K562 (cell line): ENCODE data around the gene DSP. TPM values are rescaled to one million over a fixed set of nuclear protein-coding genes. Genes with fewer than 3 reads are reported as not detected.

ENCODE experiments used
- BDP1 ChIP-seq: IDR thresholded peaks from 3 replicates; pipeline ENCODE4 v1.6.1; 2011; ENCODE audit not compliant: insufficient read length, insufficient read depth
- CEBPG ChIP-seq, 3 experiments: fragments of 200-800 bp in 1 of 3; sonication (Bioruptor generic) in 1 of 3; sonication (generic) in 1 of 3; formaldehyde crosslinking in 1 of 3; IDR thresholded peaks in 2 of 3; conservative IDR thresholded peaks in 1 of 3; 2 replicates each; pipeline versions ENCODE4 v1.6.1 to v1.8.0; 2016 to 2022; ENCODE audit warnings: missing compliant biosample characterization in 2 of 3, missing genetic modification characterization in 2 of 3, mild to moderate bottlenecking in 1 of 3, missing genetic modification reagents in 1 of 3
- CHD2 ChIP-seq: IDR thresholded peaks from 2 replicates; pipeline ENCODE4 v1.6.1; 2011; ENCODE audit warnings: low read depth, low read length
- E2F6 ChIP-seq, 2 experiments: IDR thresholded peaks; 2 replicates each; pipeline ENCODE4 v1.6.1; 2011; ENCODE audit warnings: borderline replicate concordance in 1 of 2, control low read depth in 1 of 2, low read depth in 1 of 2, low read length in 1 of 2, mild to moderate bottlenecking in 1 of 2, mixed read lengths in 1 of 2, moderate library complexity in 1 of 2; ENCODE audit not compliant: insufficient read depth in 1 of 2, insufficient read length in 1 of 2, poor library complexity in 1 of 2, severe bottlenecking in 1 of 2; ENCODE audit errors: extremely low read depth in 1 of 2
- EHMT2 ChIP-seq: fragments of 450-650 bp; IDR thresholded peaks from 2 replicates; pipeline ENCODE4 v1.6.1; 2018; ENCODE audit warnings: antibody characterized with exemption
- FOXJ3 ChIP-seq: sonication (generic); formaldehyde crosslinking; IDR thresholded peaks from 2 replicates; pipeline ENCODE4 v1.4.0; 2020; ENCODE audit warnings: mild to moderate bottlenecking, missing genetic modification reagents
- JUND ChIP-seq, 2 experiments: IDR thresholded peaks; 2 replicates in 1 of 2; 3 replicates in 1 of 2; pipeline ENCODE4 v1.6.1; 2011; ENCODE audit warnings: borderline replicate concordance in 2 of 2, low read depth in 2 of 2, low read length in 2 of 2, improper control_type of control experiment in 1 of 2, missing biosample characterization in 1 of 2, missing genetic modification characterization in 1 of 2, missing genetic modification reagents in 1 of 2
- L3MBTL2 ChIP-seq: fragments of 450-650 bp; IDR thresholded peaks from 2 replicates; pipeline ENCODE4 v1.6.1; 2016; ENCODE audit warnings: mild to moderate bottlenecking, moderate library complexity
- NEUROD1 ChIP-seq: fragments of 150-350 bp; IDR thresholded peaks from 2 replicates; pipeline ENCODE4 v1.6.1; 2014; ENCODE audit warnings: borderline replicate concordance, low read length, low read depth; ENCODE audit not compliant: partially characterized antibody
- NFATC3 ChIP-seq: fragments of 450-650 bp; IDR thresholded peaks from 2 replicates; pipeline ENCODE4 v1.6.1; 2017; ENCODE audit warnings: mild to moderate bottlenecking
- NFE2 ChIP-seq: IDR thresholded peaks from 2 replicates; pipeline ENCODE4 v1.6.1; 2014; ENCODE audit warnings: antibody characterized with exemption, low read depth
- NFIX ChIP-seq: fragments of 250-450 bp; sonication (Bioruptor Pico); IDR thresholded peaks from 2 replicates; pipeline ENCODE4 v1.4.0; 2020; ENCODE audit warnings: low read depth, mild to moderate bottlenecking, moderate library complexity
- NR2C2 ChIP-seq, 2 experiments: fragments of 200-800 bp in 1 of 2; sonication (Bioruptor generic) in 1 of 2; sonication (generic) in 1 of 2; formaldehyde crosslinking in 1 of 2; IDR thresholded peaks; 2 replicates each; pipeline versions ENCODE4 v1.6.1 to v1.8.0; 2016 to 2022; ENCODE audit warnings: mild to moderate bottlenecking in 1 of 2, missing compliant biosample characterization in 1 of 2, missing genetic modification characterization in 1 of 2, missing genetic modification reagents in 1 of 2
- RBM15 ChIP-seq: fragments of 200-400 bp; formaldehyde crosslinking; IDR thresholded peaks from 2 replicates; pipeline ENCODE4 v1.6.1; 2018; ENCODE audit warnings: mild to moderate bottlenecking, low read length, moderate library complexity; ENCODE audit not compliant: insufficient read depth
- TAL1 ChIP-seq: fragments of 450-650 bp; IDR thresholded peaks from 2 replicates; pipeline ENCODE4 v1.6.1; 2016; ENCODE audit warnings: mild to moderate bottlenecking
- TFAM ChIP-seq: fragments of 250-450 bp; sonication (Bioruptor Pico); conservative IDR thresholded peaks from 2 replicates; pipeline ENCODE4 v1.5.0; 2021; ENCODE audit warnings: mild to moderate bottlenecking, moderate library complexity
- TGIF2 ChIP-seq: sonication (generic); formaldehyde crosslinking; IDR thresholded peaks from 2 replicates; pipeline ENCODE4 v1.8.1; 2022; ENCODE audit warnings: mild to moderate bottlenecking, missing genetic modification reagents, moderate library complexity
- ZNF263 ChIP-seq: sonication (generic); formaldehyde crosslinking; IDR thresholded peaks from 2 replicates; pipeline ENCODE4 v1.8.0; 2022; ENCODE audit warnings: mild to moderate bottlenecking, missing genetic modification reagents, borderline replicate concordance
- ZNF668 ChIP-seq: fragments of 250-450 bp; sonication (Bioruptor Pico); IDR thresholded peaks from 2 replicates; pipeline ENCODE4 v1.8.0; 2022; ENCODE audit warnings: mild to moderate bottlenecking, inconsistent platforms
- polyA plus RNA-seq, 8 experiments: library from polyadenylated mRNA; depleted of rRNA in 4 of 8; stranded (reverse) in 5 of 8; unstranded in 3 of 8; fragments of >200 nt; fragmentation: Nextera tagmentation in 2 of 8; fragmentation: Illumina TruSeq in 1 of 8; extraction: Ambion mirVana in 2 of 8; extraction: Trizol in 1 of 8; gene quantifications; 2 replicates each; pipeline versions ENCODE4 v1.2.1 to v1.2.3, GENCODE V29; 2011 to 2014; ENCODE audit warnings: inconsistent platforms in 1 of 8, missing spikeins in 1 of 8
- total RNA-seq, 7 experiments: library from RNA; depleted of rRNA in 6 of 7; stranded (reverse); fragments of >200 nt in 6 of 7; fragmentation: Illumina TruSeq in 2 of 7; extraction: Trizol in 2 of 7; gene quantifications; 2 replicates each; pipeline versions ENCODE4 v1.2.1 to v1.2.3, GENCODE V29; 2011 to 2021; ENCODE audit warnings: low replicate concordance in 1 of 7
- TF ChIP-seq, protein P1 (sequence below): fragments of 250-450 bp; sonication (Bioruptor Pico); IDR thresholded peaks from 2 replicates; pipeline ENCODE4 v1.8.0; 2021; ENCODE audit warnings: moderate library complexity, mild to moderate bottlenecking, inconsistent platforms

DSP gene
- total and polyA plus RNA-seq, 9 of the 15 experiments (the other 6 are each of a cell fraction or from before 2014, with no cell fraction given), result under 0.01 to 0.24 (median 0.03) TPM; not detected in 2

DNA sequence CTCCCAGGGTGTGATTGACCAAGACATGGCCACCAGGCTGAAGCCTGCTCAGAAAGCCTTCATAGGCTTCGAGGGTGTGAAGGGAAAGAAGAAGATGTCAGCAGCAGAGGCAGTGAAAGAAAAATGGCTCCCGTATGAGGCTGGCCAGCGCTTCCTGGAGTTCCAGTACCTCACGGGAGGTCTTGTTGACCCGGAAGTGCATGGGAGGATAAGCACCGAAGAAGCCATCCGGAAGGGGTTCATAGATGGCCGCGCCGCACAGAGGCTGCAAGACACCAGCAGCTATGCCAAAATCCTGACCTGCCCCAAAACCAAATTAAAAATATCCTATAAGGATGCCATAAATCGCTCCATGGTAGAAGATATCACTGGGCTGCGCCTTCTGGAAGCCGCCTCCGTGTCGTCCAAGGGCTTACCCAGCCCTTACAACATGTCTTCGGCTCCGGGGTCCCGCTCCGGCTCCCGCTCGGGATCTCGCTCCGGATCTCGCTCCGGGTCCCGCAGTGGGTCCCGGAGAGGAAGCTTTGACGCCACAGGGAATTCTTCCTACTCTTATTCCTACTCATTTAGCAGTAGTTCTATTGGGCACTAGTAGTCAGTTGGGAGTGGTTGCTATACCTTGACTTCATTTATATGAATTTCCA, 43.9 kb downstream of the DSP start (continued):
- TF ChIP-seq CHD2 (no peak), NEUROD1 (no peak), BDP1 (no peak), TAL1 (no peak), L3MBTL2 (peak; percentile 36; the same call in 1 of the 2 replicates), ZNF668 (no peak), TFAM (CRISPR knock-in tag) (no peak), NFATC3 (no peak), NFIX (no peak), E2F6 (IDR thresholded peaks at IDR 0.05; ENCODE audit: borderline replicate concordance in 1 of 2, extremely low read depth in 1 of 2, insufficient read depth in 1 of 2, insufficient read length in 1 of 2, low read depth in 1 of 2, low read length in 1 of 2, poor library complexity in 1 of 2, severe bottlenecking in 1 of 2) (peak in 1 of 2 experiments; percentile 5), FOXJ3 (CRISPR knock-in tag) (no peak), NR2C2 (CRISPR knock-in tag; IDR thresholded peaks at IDR 0.05) (0 out of 2 replicates have a peak, but pooled peaks have one; percentile 45), NR2C2 (tag; IDR thresholded peaks at IDR 0.05) (no peak), JUND (IDR thresholded peaks at IDR 0.05; ENCODE audit: borderline replicate concordance, low read depth, low read length) (no peak), JUND (tag; IDR thresholded peaks at IDR 0.05; ENCODE audit: borderline replicate concordance, low read depth, low read length) (no peak), NFE2 (no peak), RBM15 (no peak), CEBPG (CRISPR knock-in tag; IDR thresholded peaks at IDR 0.05) (no peak), CEBPG (tag; conservative IDR thresholded peaks at IDR 0.05 in 1 of 2, IDR thresholded peaks at IDR 0.05 in 1 of 2) (no peak), TGIF2 (CRISPR knock-in tag) (no peak), ZNF263 (CRISPR knock-in tag) (no peak), EHMT2 (peak; percentile 40; the same call in 1 of the 2 replicates)
- TF ChIP-seq, protein P1, sequence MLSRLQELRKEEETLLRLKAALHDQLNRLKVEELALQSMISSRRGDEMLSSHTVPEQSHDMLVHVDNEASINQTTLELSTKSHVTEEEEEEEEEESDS (CRISPR knock-in tag), result no peak
